H1 (cell line): ENCODE measurements around the gene ARMC3. TPM values are rescaled to one million over a fixed set of nuclear protein-coding genes. Genes with fewer than 3 reads are reported as not detected.

Source experiments
- CTCF ChIA-PET: fragments of 300-600 bp; sonication (Branson Sonifier 250); formaldehyde crosslinking; loops from one replicate; lab custom pipeline; 2021; ENCODE audit not compliant: partially characterized antibody; lab: Charles Lee
- POLR2A ChIA-PET: fragments of 300-600 bp; sonication (Branson Sonifier 250); formaldehyde crosslinking; loops from one replicate; lab custom pipeline; 2021; ENCODE audit warnings: inconsistent platforms; ENCODE audit not compliant: partially characterized antibody; lab: Charles Lee
- DNase-seq, 2 experiments: peaks; one replicate each; pipeline versions ENCODE4 v3.0.0 to v3.0.0-alpha.2; 2010 to 2022; ENCODE audit warnings: low spot score in 2 of 2, low read depth in 1 of 2, mixed read lengths in 1 of 2
- FAIRE-seq: peaks from 2 replicates; lab custom pipeline; 2011; peaks lifted over from hg19 to GRCh38; lab: Jason Lieb, UNC
- H2AFZ ChIP-seq: 2 replicates; pipeline ENCODE4 v1.8.1; 2012; ENCODE audit warnings: low read length, inconsistent platforms
- H2AK5ac ChIP-seq: 2 replicates; pipeline ENCODE4 v1.6.1; 2013; ENCODE audit warnings: low read depth, low read length
- H2BK120ac ChIP-seq: replicated peaks from 2 replicates; pipeline ENCODE3; 2013; ENCODE audit warnings: low read depth, low read length, inconsistent platforms
- H2BK12ac ChIP-seq: 2 replicates; pipeline ENCODE4 v1.6.1; 2013; ENCODE audit warnings: low read depth, low read length
- H2BK15ac ChIP-seq: 2 replicates; pipeline ENCODE4 v1.6.1; 2013; ENCODE audit warnings: low read length
- H2BK20ac ChIP-seq: 2 replicates; pipeline ENCODE4 v1.6.1; 2013; ENCODE audit warnings: low read length
- H2BK5ac ChIP-seq: 2 replicates; pipeline ENCODE4 v1.6.1; 2013; ENCODE audit warnings: low read depth, low read length
- H3K14ac ChIP-seq: 2 replicates; pipeline ENCODE4 v1.6.1; 2013; ENCODE audit warnings: inconsistent platforms; ENCODE audit not compliant: insufficient read length
- H3K18ac ChIP-seq: 2 replicates; pipeline ENCODE4 v1.6.1; 2013; ENCODE audit warnings: low read length; ENCODE audit errors: extremely low read depth
- H3K23ac ChIP-seq: 2 replicates; pipeline ENCODE4 v1.6.1; 2013; ENCODE audit warnings: inconsistent platforms; ENCODE audit not compliant: insufficient read length
- H3K23me2 ChIP-seq: 2 replicates; pipeline ENCODE4 v1.6.1; 2013; ENCODE audit warnings: low read depth, low read length
- H3K27ac ChIP-seq: 2 replicates; pipeline ENCODE4 v1.6.1; 2011; ENCODE audit warnings: low read depth, low read length, inconsistent platforms
- H3K27me3 ChIP-seq, 4 experiments: replicated peaks in 1 of 4; 1 replicate in 1 of 4; 2 replicates in 3 of 4; pipeline versions ENCODE4 v1.6.1 to v1.8.1; 2011 to 2013; ENCODE audit warnings: low read length in 3 of 4, mild to moderate bottlenecking in 3 of 4, inconsistent platforms in 2 of 4, mixed read lengths in 2 of 4, moderate library complexity in 1 of 4; ENCODE audit not compliant: control insufficient read depth in 3 of 4, insufficient read depth in 3 of 4; ENCODE audit errors: extremely low read depth in 1 of 4
- H3K36me3 ChIP-seq, 4 experiments: 2 replicates each; pipeline versions ENCODE4 v1.6.1 to v1.8.1; 2011 to 2013; ENCODE audit warnings: mild to moderate bottlenecking in 4 of 4, low read length in 3 of 4, moderate library complexity in 2 of 4, control low read depth in 1 of 4, inconsistent platforms in 1 of 4; ENCODE audit not compliant: insufficient read depth in 4 of 4, control insufficient read depth in 2 of 4
- H3K4ac ChIP-seq: replicated peaks from 2 replicates; pipeline ENCODE3; 2013; ENCODE audit warnings: low read length, low read depth, mixed read lengths, inconsistent platforms; ENCODE audit not compliant: insufficient read length
- H3K4me1 ChIP-seq, 4 experiments: replicated peaks in 1 of 4; 1 replicate in 1 of 4; 2 replicates in 3 of 4; pipeline versions ENCODE4 v1.6.1 to v1.8.1; 2011 to 2013; ENCODE audit warnings: low read length in 3 of 4, inconsistent platforms in 2 of 4, mixed read lengths in 1 of 4; ENCODE audit not compliant: insufficient read depth in 4 of 4, control insufficient read depth in 3 of 4
- H3K4me2 ChIP-seq, 2 experiments: 2 replicates each; pipeline versions ENCODE4 v1.6.1 to v1.8.1; 2011 to 2013; ENCODE audit warnings: low read depth in 2 of 2, low read length in 2 of 2, control low read depth in 1 of 2, inconsistent platforms in 1 of 2, mild to moderate bottlenecking in 1 of 2; ENCODE audit not compliant: insufficient read depth in 1 of 2
- H3K4me3 ChIP-seq, 4 experiments: fragments of 200-600, 300-600 bp in 1 of 4; sonication (generic), shearing (Covaris generic), sonication (Bioruptor Twin) in 1 of 4; 2 replicates each; pipeline versions ENCODE4 v1.5.1 to v1.8.1; 2011 to 2016; ENCODE audit warnings: low read length in 4 of 4, low read depth in 3 of 4, control low read depth in 2 of 4, inconsistent platforms in 2 of 4, mild to moderate bottlenecking in 2 of 4, mixed read lengths in 1 of 4, moderate library complexity in 1 of 4; ENCODE audit not compliant: insufficient read depth in 2 of 4; ENCODE audit errors: extremely low read depth in 1 of 4
- H3K56ac ChIP-seq: replicated peaks from 2 replicates; pipeline ENCODE3; 2013; ENCODE audit warnings: low read depth, mild to moderate bottlenecking, mixed read lengths, low read length, inconsistent platforms; ENCODE audit not compliant: insufficient read length
- H3K79me1 ChIP-seq: 2 replicates; pipeline ENCODE4 v1.6.1; 2013; ENCODE audit warnings: low read depth, low read length, control low read depth
- H3K79me2 ChIP-seq, 2 experiments: 2 replicates each; pipeline versions ENCODE4 v1.6.1 to v1.8.1; 2012 to 2013; ENCODE audit warnings: low read length in 2 of 2, mild to moderate bottlenecking in 2 of 2, inconsistent platforms in 1 of 2; ENCODE audit not compliant: insufficient read depth in 2 of 2, control insufficient read depth in 1 of 2
- H3K9ac ChIP-seq, 4 experiments: replicated peaks in 1 of 4; 1 replicate in 1 of 4; 2 replicates in 3 of 4; pipeline versions ENCODE4 v1.6.1 to v1.8.1; 2011 to 2013; ENCODE audit warnings: low read depth in 3 of 4, low read length in 3 of 4, control low read depth in 2 of 4, mild to moderate bottlenecking in 2 of 4, moderate library complexity in 2 of 4, inconsistent platforms in 1 of 4; ENCODE audit errors: extremely low read depth in 1 of 4
- H3K9me3 ChIP-seq, 2 experiments: 2 replicates each; pipeline versions ENCODE4 v1.6.1 to v1.8.1; 2012 to 2013; ENCODE audit warnings: mild to moderate bottlenecking in 2 of 2, moderate library complexity in 2 of 2, control low read depth in 1 of 2, inconsistent platforms in 1 of 2, low read depth in 1 of 2, low read length in 1 of 2, mixed read lengths in 1 of 2; ENCODE audit not compliant: insufficient read depth in 2 of 2
- H4K20me1 ChIP-seq, 2 experiments: replicated peaks in 1 of 2; 2 replicates each; pipeline versions ENCODE3 to v1.8.1; 2011 to 2013; ENCODE audit warnings: inconsistent platforms in 2 of 2, low read length in 2 of 2, mild to moderate bottlenecking in 1 of 2; ENCODE audit not compliant: insufficient read depth in 2 of 2, control insufficient read depth in 1 of 2
- H4K5ac ChIP-seq: 2 replicates; pipeline ENCODE4 v1.6.1; 2013; ENCODE audit warnings: low read length, low read depth, mixed read lengths, inconsistent platforms; ENCODE audit not compliant: insufficient read length
- H4K8ac ChIP-seq: 2 replicates; pipeline ENCODE4 v1.8.0; 2013; ENCODE audit warnings: mild to moderate bottlenecking, moderate library complexity, low read length, inconsistent platforms; ENCODE audit not compliant: insufficient read depth; ENCODE audit errors: extremely low read depth
- H4K91ac ChIP-seq: replicated peaks from 2 replicates; pipeline ENCODE3; 2013; ENCODE audit warnings: low read length, mixed read lengths, inconsistent platforms; ENCODE audit not compliant: insufficient read length
- WGBS, 2 experiments: shearing (Covaris generic) in 1 of 2; methylation state at CpG; one replicate each; pipeline versions ENCODE4 v1.1.6 to v1.1.7; 2013 to 2015; ENCODE audit warnings: low lambda C conversion rate in 2 of 2, mixed read lengths in 2 of 2, inconsistent platforms in 1 of 2, low coverage in 1 of 2, missing lambda C conversion rate in 1 of 2; ENCODE audit not compliant: insufficient replicate concordance in 2 of 2, insufficient coverage in 1 of 2, insufficient read length in 1 of 2; ENCODE audit errors: extremely low coverage in 1 of 2, missing lambda C conversion rate in 1 of 2; 5-methylcytosine and 5-hydroxymethylcytosine counted together
- polyA plus RNA-seq, 7 experiments: library from polyadenylated mRNA; depleted of rRNA in 3 of 7; stranded (reverse) in 5 of 7; unstranded in 2 of 7; fragments of >200 nt in 5 of 7; fragments of 200-250 nt in 2 of 7; gene quantifications; 1 replicate in 5 of 7; 2 replicates in 1 of 7; 4 replicates in 1 of 7; pipeline versions ENCODE4 v1.2.1 to v1.2.3, GENCODE V29; 2011 to 2013; ENCODE audit warnings: missing spikeins in 2 of 7, mixed read lengths in 2 of 7
- total RNA-seq: library from RNA; stranded (reverse); fragmentation: NEBNext Ultra II Directional; extraction: Animal tissue kit (Norgen Biotek cat#: 25700); gene quantifications from 2 replicates; pipeline ENCODE4 v1.2.1, GENCODE V29; 2021

Gene ARMC3
- total and polyA plus RNA-seq, 2 of the 8 experiments (the other 6 are each of a cell fraction or from before 2014, with no cell fraction given) = 0.15 TPM

- 94% methylated on average over 2 of the region's 2 CpGs; no CpG with 5 or more reads in 1 of the 2 experiments for WGBS, 2 experiments
- CTCF ChIA-PET = no interaction called here
Observed at GRCh38 chr10:22891797-22892196, 36.1 kb upstream of the ARMC3 start.

More at GRCh38 chr10:22891797-22892196, 36.1 kb upstream of the ARMC3 start:
- H3K27ac ChIP-seq = no peak overlapping the region
- no peak overlapping the region for H2BK120ac ChIP-seq
- H3K9ac ChIP-seq = no peak overlapping the region
- no peak overlapping the region for H2BK5ac ChIP-seq
- no peak overlapping the region for H4K5ac ChIP-seq
- no peak overlapping the region for H2BK12ac ChIP-seq
- no peak for FAIRE-seq
- H3K79me1 ChIP-seq = no peaks in the 10 kb centered on the region
- no peak overlapping the region for H2AFZ ChIP-seq
- no peak overlapping the region for H3K23ac ChIP-seq
- H3K9me3 ChIP-seq = peaks cover 0 to 3% of the 10 kb centered on the region in 2 experiments; a peak in 1 of 4 replicates
- H2BK15ac ChIP-seq = no peak overlapping the region
- no peaks in the 10 kb centered on the region for H3K23me2 ChIP-seq
- no peak overlapping the region for H3K14ac ChIP-seq
- no peak overlapping the region for H3K4me2 ChIP-seq
- no peak overlapping the region for H3K4me3 ChIP-seq
- no peak overlapping the region for H3K4ac ChIP-seq
- no peak overlapping the region for H4K91ac ChIP-seq
- H3K36me3 ChIP-seq = no peaks in the 10 kb centered on the region
- H4K20me1 ChIP-seq = no peaks in the 10 kb centered on the region
- POLR2A ChIA-PET = no interaction called here
- no peak overlapping the region for H3K56ac ChIP-seq
- H3K4me1 ChIP-seq = no peaks in the 10 kb centered on the region; a peak in 1 of 7 replicates
- no peaks in the 10 kb centered on the region for H3K27me3 ChIP-seq
- no peak overlapping the region for H4K8ac ChIP-seq
- no peak overlapping the region for H2AK5ac ChIP-seq
- no peak overlapping the region for H3K18ac ChIP-seq
- DNase-seq = no peak
- no peaks in the 10 kb centered on the region for H3K79me2 ChIP-seq
- H2BK20ac ChIP-seq = no peak overlapping the region
